GM12891 (cell line): Measurements from ENCODE around the gene SDHA.

Experiments used
- PAX5 ChIP-seq: IDR thresholded peaks from 2 replicates; pipeline ENCODE4 v1.6.1; 2011; ENCODE audit warnings: low read length, moderate library complexity, mild to moderate bottlenecking; ENCODE audit not compliant: insufficient read depth, severe bottlenecking
- POLR2A ChIP-seq: IDR thresholded peaks from 2 replicates; pipeline ENCODE4 v1.6.1; 2011; ENCODE audit warnings: low read depth, low read length, control low read depth
- POLR2AphosphoS5 ChIP-seq: IDR thresholded peaks from 2 replicates; pipeline ENCODE4 v1.6.1; 2011; ENCODE audit warnings: low read depth, low read length, control low read depth
- SPI1 ChIP-seq: IDR thresholded peaks from 2 replicates; pipeline ENCODE4 v1.6.1; 2011; ENCODE audit warnings: low read depth, low read length, control low read depth

DNA sequence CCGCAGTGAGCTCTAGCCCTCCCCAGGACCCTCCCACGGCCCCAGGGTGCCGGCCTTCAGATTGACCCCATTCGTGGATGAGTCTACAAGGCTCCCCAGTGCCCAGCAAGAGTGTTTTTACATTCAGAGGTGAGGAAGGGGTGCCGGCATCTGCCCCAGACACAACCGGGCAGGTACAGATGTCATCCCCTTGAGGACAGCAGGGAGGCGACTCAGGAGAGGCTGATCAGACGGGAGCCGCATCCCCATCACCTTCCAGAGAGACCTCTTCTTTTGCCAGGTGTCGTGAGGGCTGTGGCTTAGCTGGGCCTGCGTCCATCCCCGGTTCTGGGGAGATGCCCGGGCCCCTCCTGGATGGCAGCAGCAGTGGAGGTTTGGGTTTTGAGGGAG lies 31.1 kb upstream of the SDHA start:
- no peak for TF ChIP-seq POLR2A
- no peak for TF ChIP-seq POLR2AphosphoS5
- TF ChIP-seq SPI1, result no peak
- no peak for TF ChIP-seq PAX5
